Karpas-422 (cell line): ENCODE measurements around the gene ADGRG2. TPM values are rescaled to one million over a fixed set of nuclear protein-coding genes. Genes with fewer than 3 reads are reported as not detected.

Source experiments
- DNase-seq: peaks from one replicate; pipeline ENCODE4 v3.0.0-alpha.2; 2015
- H2AFZ ChIP-seq: fragments of 200-600 bp; sonication (generic); 2 replicates; pipeline ENCODE4 v1.6.1; 2014; ENCODE audit warnings: antibody characterized with exemption, low read length, mixed read lengths
- H3K27ac ChIP-seq: fragments of 200-600 bp; sonication (generic); 2 replicates; pipeline ENCODE4 v1.5.1; 2014; ENCODE audit warnings: mild to moderate bottlenecking, low read length, moderate library complexity
- H3K27me3 ChIP-seq: fragments of 200-600 bp; sonication (generic); 2 replicates; pipeline ENCODE4 v1.6.1; 2014; ENCODE audit warnings: low read length, mixed read lengths
- H3K36me3 ChIP-seq: fragments of 200-600 bp; sonication (generic); 2 replicates; pipeline ENCODE4 v1.6.1; 2014; ENCODE audit warnings: low read length, mixed read lengths; ENCODE audit not compliant: insufficient read depth
- H3K4me1 ChIP-seq: fragments of 200-600 bp; sonication (generic); 2 replicates; pipeline ENCODE4 v1.6.1; 2014; ENCODE audit warnings: mild to moderate bottlenecking, low read length, mixed read lengths
- H3K4me2 ChIP-seq: fragments of 200-600 bp; sonication (generic); 2 replicates; pipeline ENCODE4 v1.6.1; 2014; ENCODE audit warnings: low read length, low read depth, mild to moderate bottlenecking; ENCODE audit not compliant: poor library complexity, severe bottlenecking
- H3K4me3 ChIP-seq: fragments of 200-600 bp; sonication (generic); 2 replicates; pipeline ENCODE4 v1.5.1; 2014; ENCODE audit warnings: mild to moderate bottlenecking, antibody characterized with exemption, low read length, mixed read lengths
- H3K79me2 ChIP-seq: fragments of 200-600 bp; sonication (generic); 2 replicates; pipeline ENCODE4 v1.6.1; 2014; ENCODE audit warnings: mild to moderate bottlenecking, low read length, mixed read lengths
- H3K9ac ChIP-seq: fragments of 200-600 bp; sonication (generic); 2 replicates; pipeline ENCODE4 v1.6.0; 2014; ENCODE audit warnings: low read length
- H3K9me2 ChIP-seq: fragments of 200-600 bp; sonication (generic), shearing (Covaris generic); replicated peaks from 2 replicates; pipeline ENCODE4 v1.6.0; 2014; ENCODE audit warnings: mild to moderate bottlenecking, low read length, moderate library complexity; ENCODE audit not compliant: insufficient read depth
- H3K9me3 ChIP-seq: fragments of 300-700, 200-600 bp; sonication (generic); 2 replicates; pipeline ENCODE4 v1.6.1; 2014; ENCODE audit warnings: low read length, mixed read lengths
- H4K20me1 ChIP-seq: fragments of 200-600 bp; sonication (generic); 2 replicates; pipeline ENCODE4 v1.6.1; 2014; ENCODE audit warnings: mild to moderate bottlenecking, antibody characterized with exemption, low read length, low read depth; ENCODE audit not compliant: insufficient read depth
- total RNA-seq: library from RNA; depleted of rRNA; stranded (reverse); fragments of >200 nt; shearing (Covaris generic); gene quantifications from 2 replicates; pipeline ENCODE4 v1.2.3, GENCODE V29; 2014; ENCODE audit warnings: low replicate concordance

Gene ADGRG2
- total RNA-seq, 1 experiment from 2014 or later: not detected

DNA sequence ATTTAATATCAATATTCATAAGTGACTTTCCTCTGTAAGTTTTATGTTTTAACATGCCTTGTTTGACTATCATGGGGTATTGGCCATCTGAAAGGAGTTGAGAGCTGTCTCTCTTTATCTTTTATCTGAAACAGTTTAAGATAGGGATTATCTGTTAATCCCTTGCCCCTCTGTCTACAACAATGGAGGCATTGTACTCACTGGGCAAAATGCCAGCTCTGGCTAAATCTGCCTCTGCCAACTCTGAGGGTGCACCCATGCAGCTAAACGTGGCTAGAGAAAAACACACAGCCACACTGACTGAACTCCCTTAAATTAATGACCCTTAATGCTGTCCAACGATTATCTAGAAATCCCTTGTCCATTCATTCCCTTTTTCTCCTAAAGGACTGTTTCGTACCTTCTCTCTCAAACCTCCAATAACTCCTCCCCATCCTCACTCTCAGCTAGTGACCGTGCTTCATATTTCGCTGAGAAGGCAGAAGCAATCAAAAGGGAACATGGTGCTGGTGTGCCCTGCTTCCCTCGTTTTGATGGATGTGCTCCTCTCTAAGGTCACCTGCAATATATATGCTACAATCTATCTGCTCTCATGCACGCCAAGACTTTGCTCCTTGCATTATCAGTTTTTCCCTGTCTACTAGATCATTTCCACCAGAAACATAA lies 148.6 kb downstream of the ADGRG2 start:
- Histone ChIP-seq H3K27ac (peak overlapping the region; percentile 89), H3K27me3 (no peaks in the 10 kb centered on the region), H3K4me3 (peak overlapping the region; percentile 3), H3K36me3 (no peaks in the 10 kb centered on the region), H3K9ac (peak overlapping the region; percentile 32), H4K20me1 (no peaks in the 10 kb centered on the region), H3K79me2 (peaks cover 77% of the 10 kb centered on the region), H3K4me2 (peak overlapping the region; percentile 48), H3K4me1 (peaks cover 58% of the 10 kb centered on the region), H3K9me2 (no peaks in the 10 kb centered on the region), H2AFZ (no peak overlapping the region), H3K9me3 (no peaks in the 10 kb centered on the region)
- DNase-seq: peak; percentile 81

DNA sequence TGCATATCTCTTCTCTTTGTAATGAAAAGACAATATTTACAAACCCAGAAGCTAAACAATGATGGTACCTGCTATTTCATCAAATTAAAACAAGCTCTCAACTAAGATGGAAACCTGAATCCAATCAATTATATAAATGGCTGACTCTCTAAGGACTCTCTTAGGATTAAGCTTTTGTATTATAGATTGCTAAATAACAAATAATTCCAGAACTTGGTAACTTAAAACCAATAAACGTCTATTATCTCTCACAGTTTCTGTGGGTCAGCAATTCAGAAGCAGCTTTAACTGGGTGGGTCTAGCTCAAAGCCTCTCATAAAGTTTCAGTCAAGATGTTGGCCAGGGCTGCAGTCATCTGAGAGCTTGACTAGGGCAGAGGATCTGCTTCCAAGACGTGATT lies 150.8 kb downstream of the ADGRG2 start:
- H3K9ac ChIP-seq: no peak overlapping the region
- no peak overlapping the region for H3K4me2 ChIP-seq
- no peaks in the 10 kb centered on the region for H3K27me3 ChIP-seq
- H3K9me2 ChIP-seq: no peaks in the 10 kb centered on the region
- no peak for DNase-seq
- no peaks in the 10 kb centered on the region for H4K20me1 ChIP-seq
- H3K36me3 ChIP-seq: no peaks in the 10 kb centered on the region
- peaks cover 82% of the 10 kb centered on the region for H3K79me2 ChIP-seq
- H3K27ac ChIP-seq: peak overlapping the region; percentile 89
- H3K4me1 ChIP-seq: peaks cover 47% of the 10 kb centered on the region
- no peak overlapping the region for H3K4me3 ChIP-seq
- no peaks in the 10 kb centered on the region for H3K9me3 ChIP-seq
- H2AFZ ChIP-seq: no peak overlapping the region

- no peak overlapping the region for H3K4me3 ChIP-seq
- peaks cover 83% of the 10 kb centered on the region for H3K79me2 ChIP-seq
- H3K27ac ChIP-seq: no peak overlapping the region
- no peaks in the 10 kb centered on the region for H4K20me1 ChIP-seq
- no peaks in the 10 kb centered on the region for H3K9me2 ChIP-seq
- no peaks in the 10 kb centered on the region for H3K9me3 ChIP-seq
- no peak overlapping the region for H2AFZ ChIP-seq
- no peak overlapping the region for H3K9ac ChIP-seq
- H3K4me1 ChIP-seq: peaks cover 41% of the 10 kb centered on the region
- DNase-seq: no peak
- H3K36me3 ChIP-seq: no peaks in the 10 kb centered on the region
- H3K4me2 ChIP-seq: no peak overlapping the region
- H3K27me3 ChIP-seq: no peaks in the 10 kb centered on the region
These were observed 151.8 kb downstream of the ADGRG2 start for GRCh38 chrX:18970465-18970864.

- no peak for DNase-seq
- H3K9me3 ChIP-seq: no peaks in the 10 kb centered on the region
- H3K27me3 ChIP-seq: no peaks in the 10 kb centered on the region
- peaks cover 36% of the 10 kb centered on the region for H3K4me1 ChIP-seq
- H3K9me2 ChIP-seq: no peaks in the 10 kb centered on the region
- H2AFZ ChIP-seq: no peak overlapping the region
- H4K20me1 ChIP-seq: no peaks in the 10 kb centered on the region
- no peaks in the 10 kb centered on the region for H3K36me3 ChIP-seq
- H3K9ac ChIP-seq: no peak overlapping the region
- H3K79me2 ChIP-seq: peaks cover 95% of the 10 kb centered on the region
- no peak overlapping the region for H3K4me2 ChIP-seq
- H3K27ac ChIP-seq: no peak overlapping the region
- no peak overlapping the region for H3K4me3 ChIP-seq
These were observed 155.6 kb downstream of the ADGRG2 start for GRCh38 chrX:18966624-18967023.

- no peak overlapping the region for H3K9ac ChIP-seq
- H3K9me2 ChIP-seq: no peaks in the 10 kb centered on the region
- H3K36me3 ChIP-seq: no peaks in the 10 kb centered on the region
- no peak overlapping the region for H3K4me3 ChIP-seq
- H3K9me3 ChIP-seq: no peaks in the 10 kb centered on the region
- H3K79me2 ChIP-seq: peaks cover 93% of the 10 kb centered on the region
- H3K4me1 ChIP-seq: peaks cover 34% of the 10 kb centered on the region
- no peak for DNase-seq
- no peaks in the 10 kb centered on the region for H4K20me1 ChIP-seq
- H3K27me3 ChIP-seq: no peaks in the 10 kb centered on the region
- no peak overlapping the region for H3K4me2 ChIP-seq
- no peak overlapping the region for H3K27ac ChIP-seq
- no peak overlapping the region for H2AFZ ChIP-seq
These were observed 157.4 kb downstream of the ADGRG2 start for GRCh38 chrX:18964901-18965300.

DNA sequence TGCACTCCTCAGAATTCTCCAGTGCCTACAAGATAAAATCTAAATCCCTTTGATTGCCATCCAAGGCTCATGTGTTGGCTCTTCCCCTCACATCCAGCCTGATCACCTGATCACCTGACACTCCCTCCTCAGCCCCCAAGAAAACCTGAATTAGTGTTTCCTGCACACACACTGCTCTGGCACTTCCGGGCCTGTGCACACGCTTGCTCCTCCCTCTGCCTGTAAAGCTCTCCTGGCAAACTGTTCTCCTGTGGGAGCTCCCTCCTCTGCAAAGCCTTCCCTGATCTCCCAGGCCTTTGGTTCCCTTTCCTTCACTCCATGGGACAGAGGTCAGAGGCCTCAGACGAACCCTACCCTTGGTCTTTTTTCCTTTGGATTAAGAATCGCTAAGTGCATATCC lies 158.2 kb downstream of the ADGRG2 start:
- Histone ChIP-seq H3K4me3 (no peak overlapping the region), H3K36me3 (no peaks in the 10 kb centered on the region), H3K4me2 (no peak overlapping the region), H2AFZ (no peak overlapping the region), H4K20me1 (no peaks in the 10 kb centered on the region), H3K9me3 (no peaks in the 10 kb centered on the region), H3K9ac (no peak overlapping the region), H3K27me3 (no peaks in the 10 kb centered on the region), H3K4me1 (peaks cover 34% of the 10 kb centered on the region), H3K9me2 (no peaks in the 10 kb centered on the region), H3K27ac (no peak overlapping the region), H3K79me2 (peaks cover 93% of the 10 kb centered on the region)
- no peak for DNase-seq

DNA sequence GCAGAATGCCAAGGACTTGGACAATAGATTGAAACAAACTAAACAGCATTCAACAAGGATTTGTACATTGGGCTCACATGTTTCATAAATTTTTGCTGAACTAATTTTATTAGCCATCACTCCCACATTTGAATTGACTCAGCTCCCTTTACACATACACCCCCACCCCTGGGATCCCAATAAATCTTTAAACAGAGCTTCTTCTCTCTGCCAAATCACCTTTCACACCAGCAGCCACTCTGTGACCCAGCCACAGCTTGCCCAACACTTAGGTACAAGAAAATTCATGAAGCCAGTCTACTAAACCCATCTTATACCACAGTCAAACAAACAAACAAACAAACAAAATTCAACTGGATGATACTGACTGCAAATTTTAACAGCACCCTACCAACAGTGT lies 159.9 kb downstream of the ADGRG2 start:
- Histone ChIP-seq H3K36me3 (no peaks in the 10 kb centered on the region), H3K79me2 (peaks cover 86% of the 10 kb centered on the region), H4K20me1 (no peaks in the 10 kb centered on the region), H3K27ac (no peak overlapping the region), H3K9ac (no peak overlapping the region), H3K9me3 (no peaks in the 10 kb centered on the region), H2AFZ (no peak overlapping the region), H3K4me1 (peaks cover 34% of the 10 kb centered on the region), H3K4me3 (no peak overlapping the region), H3K4me2 (no peak overlapping the region), H3K9me2 (no peaks in the 10 kb centered on the region), H3K27me3 (no peaks in the 10 kb centered on the region)
- DNase-seq: no peak

GRCh38 chrX:18961686-18962085 lies 160.6 kb downstream of the ADGRG2 start:
- Histone ChIP-seq H3K79me2 (peaks cover 84% of the 10 kb centered on the region), H3K9ac (no peak overlapping the region), H3K27ac (no peak overlapping the region), H4K20me1 (no peaks in the 10 kb centered on the region), H3K4me2 (no peak overlapping the region), H3K9me2 (no peaks in the 10 kb centered on the region), H3K4me1 (peaks cover 34% of the 10 kb centered on the region), H3K36me3 (no peaks in the 10 kb centered on the region), H2AFZ (no peak overlapping the region), H3K27me3 (no peaks in the 10 kb centered on the region), H3K9me3 (no peaks in the 10 kb centered on the region), H3K4me3 (no peak overlapping the region)
- DNase-seq: no peak
